ENCODE data around the gene OSR1. TPM values are rescaled to one million over a fixed set of nuclear protein-coding genes. Genes with fewer than 3 reads are reported as not detected.

OSR1 gene
- total and polyA plus RNA-seq, 2 of the 4 experiments (the other 2 are of a cell fraction): 12.4 to 48.0 TPM

DNA sequence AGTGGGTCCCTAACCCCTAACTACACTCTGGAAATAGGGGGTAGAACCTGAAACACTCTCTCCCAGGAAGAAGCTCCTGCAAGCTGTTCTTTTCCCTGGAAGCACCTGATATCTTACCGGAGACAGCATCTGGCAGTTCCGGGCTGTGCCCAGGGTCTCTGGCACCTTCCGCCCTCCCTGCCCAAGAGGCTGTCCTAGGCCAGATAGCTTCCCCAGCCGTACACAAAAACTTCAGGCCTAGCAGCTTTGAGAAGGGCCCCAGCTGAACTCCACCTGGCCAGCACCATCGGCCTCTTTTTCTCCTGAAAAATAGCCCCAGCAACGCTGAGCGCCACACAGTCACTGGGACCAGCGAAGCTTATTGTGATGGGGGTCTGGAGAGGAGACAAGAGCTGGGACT, 9.7 kb downstream of the OSR1 start:
- intact Hi-C loops (cut with micrococcal nuclease) (loop anchor here (5.0 kb wide), 1 partner anchor 111 kb away; no protein-coding TSS in a partner anchor), dilution Hi-C loops (cut with HindIII; ENCODE audit: low sequenced_read_pairs, unreplicated experiment) (no loop called here), in situ Hi-C loops (cut with MboI; ENCODE audit: low sequenced_read_pairs) (no loop called here)
- Histone ChIP-seq H3K9me1 (ENCODE audit: insufficient read depth, low read length) (peaks cover 10% of the 10 kb centered on the region), H4K91ac (ENCODE audit: insufficient read depth, low read depth, low read length) (no peak overlapping the region), H3K4ac (ENCODE audit: low read depth, low read length) (no peak overlapping the region), H3K9me3 (ENCODE audit: control insufficient read depth, insufficient read depth, low read length) (no peaks in the 10 kb centered on the region), H4K5ac (ENCODE audit: low read depth, low read length) (no peak overlapping the region), H2AFZ (replicated peaks; ENCODE audit: low read length, poor library complexity) (no peak overlapping the region), H3K23ac (ENCODE audit: low read depth, low read length) (no peak overlapping the region), H2AK5ac (ENCODE audit: low read depth, low read length) (no peak overlapping the region), H3K27ac (ENCODE audit: insufficient read depth, low read length) (peak overlapping the region; percentile 35; the same call in 1 of the 2 replicates), H2BK15ac (ENCODE audit: low read depth, low read length) (no peak overlapping the region; the same call in 2 of the 3 replicates), H3K36me3 (ENCODE audit: control insufficient read depth, insufficient read depth, low read length) (peaks cover 42% of the 10 kb centered on the region), H2AK9ac (replicated peaks; ENCODE audit: low read depth, low read length, poor library complexity) (peak overlapping the region; percentile 39), H2BK5ac (ENCODE audit: low read depth, low read length, poor library complexity, severe bottlenecking) (no peak overlapping the region), H3K79me1 (ENCODE audit: low read depth in 1 of 2, low read length in 2 of 2) (peaks cover 29 to 45% of the 10 kb centered on the region in 2 experiments), H3K56ac (ENCODE audit: extremely low read depth, insufficient read depth, low read length) (no peak overlapping the region), H3K4me2 (ENCODE audit: low read depth, low read length) (no peak overlapping the region), H4K20me1 (ENCODE audit: insufficient read depth, low read length) (peaks cover 9% of the 10 kb centered on the region; the same call in 1 of the 2 replicates), H3K14ac (replicated peaks; ENCODE audit: low read depth, low read length) (no peak overlapping the region), H2BK20ac (ENCODE audit: low read depth, low read length) (no peak overlapping the region), H3K18ac (ENCODE audit: low read depth, low read length) (no peak overlapping the region), H3K27me3 (ENCODE audit: control insufficient read depth, insufficient read depth, low read length) (no peaks in the 10 kb centered on the region), H3K4me3 (ENCODE audit: insufficient read depth, low read depth, low read length) (peak overlapping the region; percentile 76; the same call in 1 of the 2 replicates), H3K4me1 (ENCODE audit: control insufficient read depth, insufficient read depth, low read length) (no peaks in the 10 kb centered on the region; the same call in 1 of the 2 replicates), H4K8ac (ENCODE audit: low read depth in 2 of 2, low read length in 2 of 2) (peak overlapping the region; percentile 34 to 96; a peak in 2 of 4 replicates), H2BK120ac (ENCODE audit: low read depth, low read length) (no peak overlapping the region), H3K9ac (ENCODE audit: low read depth, low read length) (no peak overlapping the region)
- CTCF ChIA-PET: interaction anchor here (0.8 kb wide), 1 partner anchor 263 kb away, joined by 3 read pairs; no protein-coding TSS in a partner anchor
- WGBS, 2 experiments (ENCODE audit: extremely low coverage in 2 of 2, insufficient read length in 1 of 2): no CpG with 5 or more reads among the region's 8 CpGs
- BruUV-seq (replicated peaks): no TSS peak
- DNase-seq: no peak
- POLR2A ChIA-PET (ENCODE audit: unreplicated experiment): interaction anchor here (1.1 kb wide), 1 partner anchor 10 kb away, joined by 3 read pairs; the partner anchor contains the start of gene OSR1
- no peak for TF ChIP-seq CHD1 (IDR thresholded peaks at IDR 0.05; ENCODE audit: low read depth, low read length)
- no peak for TF ChIP-seq MXI1 (IDR thresholded peaks at IDR 0.05; ENCODE audit: borderline replicate concordance, low read depth, low read length)
- no peak for TF ChIP-seq BHLHE40 (IDR thresholded peaks at IDR 0.05; ENCODE audit: low read depth, low read length)
- no peak for TF ChIP-seq SMC3 (IDR thresholded peaks at IDR 0.05; ENCODE audit: low read depth, low read length)
- TF ChIP-seq, protein P1, sequence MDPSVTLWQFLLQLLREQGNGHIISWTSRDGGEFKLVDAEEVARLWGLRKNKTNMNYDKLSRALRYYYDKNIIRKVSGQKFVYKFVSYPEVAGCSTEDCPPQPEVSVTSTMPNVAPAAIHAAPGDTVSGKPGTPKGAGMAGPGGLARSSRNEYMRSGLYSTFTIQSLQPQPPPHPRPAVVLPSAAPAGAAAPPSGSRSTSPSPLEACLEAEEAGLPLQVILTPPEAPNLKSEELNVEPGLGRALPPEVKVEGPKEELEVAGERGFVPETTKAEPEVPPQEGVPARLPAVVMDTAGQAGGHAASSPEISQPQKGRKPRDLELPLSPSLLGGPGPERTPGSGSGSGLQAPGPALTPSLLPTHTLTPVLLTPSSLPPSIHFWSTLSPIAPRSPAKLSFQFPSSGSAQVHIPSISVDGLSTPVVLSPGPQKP (IDR thresholded peaks at IDR 0.05; ENCODE audit: borderline replicate concordance, low read depth, low read length): no peak
- TF ChIP-seq CEBPB (IDR thresholded peaks at IDR 0.05; ENCODE audit: low read depth, low read length): no peak
- no peak for TF ChIP-seq RFX5 (IDR thresholded peaks at IDR 0.05; ENCODE audit: low read depth, low read length)
- no peak for TF ChIP-seq RAD21 (IDR thresholded peaks at IDR 0.05; ENCODE audit: low read length)
- TF ChIP-seq, protein P2, sequence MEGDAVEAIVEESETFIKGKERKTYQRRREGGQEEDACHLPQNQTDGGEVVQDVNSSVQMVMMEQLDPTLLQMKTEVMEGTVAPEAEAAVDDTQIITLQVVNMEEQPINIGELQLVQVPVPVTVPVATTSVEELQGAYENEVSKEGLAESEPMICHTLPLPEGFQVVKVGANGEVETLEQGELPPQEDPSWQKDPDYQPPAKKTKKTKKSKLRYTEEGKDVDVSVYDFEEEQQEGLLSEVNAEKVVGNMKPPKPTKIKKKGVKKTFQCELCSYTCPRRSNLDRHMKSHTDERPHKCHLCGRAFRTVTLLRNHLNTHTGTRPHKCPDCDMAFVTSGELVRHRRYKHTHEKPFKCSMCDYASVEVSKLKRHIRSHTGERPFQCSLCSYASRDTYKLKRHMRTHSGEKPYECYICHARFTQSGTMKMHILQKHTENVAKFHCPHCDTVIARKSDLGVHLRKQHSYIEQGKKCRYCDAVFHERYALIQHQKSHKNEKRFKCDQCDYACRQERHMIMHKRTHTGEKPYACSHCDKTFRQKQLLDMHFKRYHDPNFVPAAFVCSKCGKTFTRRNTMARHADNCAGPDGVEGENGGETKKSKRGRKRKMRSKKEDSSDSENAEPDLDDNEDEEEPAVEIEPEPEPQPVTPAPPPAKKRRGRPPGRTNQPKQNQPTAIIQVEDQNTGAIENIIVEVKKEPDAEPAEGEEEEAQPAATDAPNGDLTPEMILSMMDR (conservative IDR thresholded peaks at IDR 0.05; ENCODE audit: low read depth, low read length): no peak
- no peak for TF ChIP-seq FOS (IDR thresholded peaks at IDR 0.05; ENCODE audit: low read depth, low read length)
- no peak for ATAC-seq (ENCODE audit: low read depth)

All from IMR-90 (cell line).